Stomach smooth muscle (tissue), 2 donors: Measurements from ENCODE around the gene CLDN2.

Experiments
- H3K27ac ChIP-seq: one replicate; pipeline ENCODE4 v1.7.0; 2013; ENCODE audit warnings: mild to moderate bottlenecking, low read length, inconsistent platforms
- H3K27me3 ChIP-seq, 2 donors: one replicate each; pipeline ENCODE4 v1.7.0; 2013; ENCODE audit warnings: low read length in 2 of 2; ENCODE audit not compliant: insufficient read depth in 2 of 2, control insufficient read depth in 1 of 2
- H3K36me3 ChIP-seq, 2 donors: one replicate each; pipeline ENCODE4 v1.7.0; 2013; ENCODE audit warnings: low read length in 2 of 2; ENCODE audit not compliant: control insufficient read depth in 2 of 2, insufficient read depth in 2 of 2
- H3K4me1 ChIP-seq: one replicate; pipeline ENCODE4 v1.7.0; 2013; ENCODE audit warnings: low read length; ENCODE audit not compliant: control insufficient read depth, insufficient read depth
- H3K4me3 ChIP-seq, 2 donors: one replicate each; pipeline ENCODE4 v1.7.0; 2013; ENCODE audit warnings: low read length in 2 of 2
- H3K9ac ChIP-seq, 2 donors: one replicate each; pipeline ENCODE4 v1.7.0; 2013; ENCODE audit warnings: low read length in 2 of 2, mild to moderate bottlenecking in 1 of 2
- H3K9me3 ChIP-seq, 2 donors: one replicate each; pipeline ENCODE4 v1.7.0; 2013; ENCODE audit warnings: low read length in 2 of 2; ENCODE audit not compliant: control insufficient read depth in 2 of 2
- donor health status: healthy.
- donor health status: Pancreatic carcinoma.

Gene CLDN2

GRCh38 chrX:106940068-106940467 lies 19.9 kb downstream of the CLDN2 start:
- no peaks in the 10 kb centered on the region for H3K9me3 ChIP-seq
- no peaks in the 10 kb centered on the region for H3K4me1 ChIP-seq
- peaks cover 3 to 20% of the 10 kb centered on the region in 2 donors for H3K36me3 ChIP-seq
- no peak overlapping the region for H3K27ac ChIP-seq
- H3K27me3 ChIP-seq = peaks cover 0 to 11% of the 10 kb centered on the region in 2 donors
- no peak overlapping the region for H3K9ac ChIP-seq
- H3K4me3 ChIP-seq = no peak overlapping the region

- no peak overlapping the region for H3K27ac ChIP-seq
- H3K36me3 ChIP-seq = peaks cover 2 to 13% of the 10 kb centered on the region in 2 donors
- H3K4me3 ChIP-seq = no peak overlapping the region
- no peak overlapping the region for H3K9ac ChIP-seq
- no peaks in the 10 kb centered on the region for H3K4me1 ChIP-seq
- peaks cover 0 to 5% of the 10 kb centered on the region in 2 donors for H3K27me3 ChIP-seq
- no peaks in the 10 kb centered on the region for H3K9me3 ChIP-seq
These were observed 26.3 kb downstream of the CLDN2 start for GRCh38 chrX:106946464-106946863.

- peaks cover 0 to 2% of the 10 kb centered on the region in 2 donors for H3K36me3 ChIP-seq
- no peak overlapping the region for H3K4me3 ChIP-seq
- H3K9me3 ChIP-seq = no peaks in the 10 kb centered on the region
- peaks cover 0 to 5% of the 10 kb centered on the region in 2 donors for H3K27me3 ChIP-seq
- no peak overlapping the region for H3K27ac ChIP-seq
- H3K4me1 ChIP-seq = no peaks in the 10 kb centered on the region
- no peak overlapping the region for H3K9ac ChIP-seq
These were observed 28.4 kb downstream of the CLDN2 start for GRCh38 chrX:106948641-106949040.

GRCh38 chrX:106949366-106949765 lies 29.2 kb downstream of the CLDN2 start:
- Histone ChIP-seq H3K9me3 (no peaks in the 10 kb centered on the region), H3K27ac (no peak overlapping the region), H3K27me3 (peaks cover 0 to 5% of the 10 kb centered on the region in 2 donors), H3K4me3 (no peak overlapping the region), H3K36me3 (peaks cover 0 to 4% of the 10 kb centered on the region in 2 donors), H3K9ac (no peak overlapping the region), H3K4me1 (no peaks in the 10 kb centered on the region)

- H3K9ac ChIP-seq = no peak overlapping the region
- no peaks in the 10 kb centered on the region for H3K9me3 ChIP-seq
- H3K27ac ChIP-seq = no peak overlapping the region
- no peaks in the 10 kb centered on the region for H3K4me1 ChIP-seq
- H3K27me3 ChIP-seq = peaks cover 0 to 7% of the 10 kb centered on the region in 2 donors
- no peak overlapping the region for H3K4me3 ChIP-seq
- H3K36me3 ChIP-seq = peaks cover 0 to 4% of the 10 kb centered on the region in 2 donors
These were observed 30.2 kb downstream of the CLDN2 start for GRCh38 chrX:106950381-106950780.

- peaks cover 0 to 7% of the 10 kb centered on the region in 2 donors for H3K27me3 ChIP-seq
- H3K36me3 ChIP-seq = peaks cover 0 to 4% of the 10 kb centered on the region in 2 donors
- no peak overlapping the region for H3K27ac ChIP-seq
- H3K9me3 ChIP-seq = no peaks in the 10 kb centered on the region
- H3K4me1 ChIP-seq = no peaks in the 10 kb centered on the region
- no peak overlapping the region for H3K4me3 ChIP-seq
- H3K9ac ChIP-seq = no peak overlapping the region
These were observed 31.0 kb downstream of the CLDN2 start for GRCh38 chrX:106951230-106951629.

GRCh38 chrX:106952089-106952488 lies 31.9 kb downstream of the CLDN2 start:
- H3K4me1 ChIP-seq = no peaks in the 10 kb centered on the region
- peaks cover 0 to 7% of the 10 kb centered on the region in 2 donors for H3K27me3 ChIP-seq
- no peak overlapping the region for H3K27ac ChIP-seq

GRCh38 chrX:106952538-106952937 lies 32.3 kb downstream of the CLDN2 start:
- Histone ChIP-seq H3K27ac (no peak overlapping the region), H3K4me1 (no peaks in the 10 kb centered on the region), H3K9me3 (no peaks in the 10 kb centered on the region), H3K9ac (no peak overlapping the region), H3K27me3 (peaks cover 0 to 7% of the 10 kb centered on the region in 2 donors), H3K36me3 (peaks cover under 1 to 4% of the 10 kb centered on the region in 2 donors), H3K4me3 (no peak overlapping the region)

More at GRCh38 chrX:106952089-106952488, 31.9 kb downstream of the CLDN2 start:
- H3K4me3 ChIP-seq = no peak overlapping the region
- no peak overlapping the region for H3K9ac ChIP-seq
- H3K9me3 ChIP-seq = no peaks in the 10 kb centered on the region
- peaks cover 0 to 4% of the 10 kb centered on the region in 2 donors for H3K36me3 ChIP-seq

- Histone ChIP-seq H3K4me3 (no peak overlapping the region), H3K27ac (no peak overlapping the region), H3K9me3 (no peaks in the 10 kb centered on the region), H3K4me1 (no peaks in the 10 kb centered on the region), H3K9ac (no peak overlapping the region), H3K27me3 (peaks cover 0 to 7% of the 10 kb centered on the region in 2 donors), H3K36me3 (peaks cover 4 to 5% of the 10 kb centered on the region in 2 donors)
These were observed 32.8 kb downstream of the CLDN2 start for GRCh38 chrX:106952988-106953387.

GRCh38 chrX:106954041-106954440 lies 33.8 kb downstream of the CLDN2 start:
- Histone ChIP-seq H3K27me3 (peaks cover 0 to 7% of the 10 kb centered on the region in 2 donors), H3K9me3 (no peaks in the 10 kb centered on the region), H3K4me1 (no peaks in the 10 kb centered on the region), H3K27ac (no peak overlapping the region), H3K4me3 (no peak overlapping the region), H3K9ac (no peak overlapping the region), H3K36me3 (peaks cover 4 to 5% of the 10 kb centered on the region in 2 donors)

GRCh38 chrX:106955004-106955772 lies 35.0 kb downstream of the CLDN2 start:
- Histone ChIP-seq H3K9me3 (no peaks in the 10 kb centered on the region), H3K27me3 (peaks cover 0 to 3% of the 10 kb centered on the region in 2 donors)

More at GRCh38 chrX:106955004-106955772, 35.0 kb downstream of the CLDN2 start:
- Histone ChIP-seq H3K27ac (no peak overlapping the region), H3K4me1 (no peaks in the 10 kb centered on the region), H3K36me3 (peaks cover 2 to 8% of the 10 kb centered on the region in 2 donors), H3K9ac (no peak overlapping the region), H3K4me3 (no peak overlapping the region)
